ENCODE data around the gene MAPKBP1.

MAPKBP1 gene

DNA sequence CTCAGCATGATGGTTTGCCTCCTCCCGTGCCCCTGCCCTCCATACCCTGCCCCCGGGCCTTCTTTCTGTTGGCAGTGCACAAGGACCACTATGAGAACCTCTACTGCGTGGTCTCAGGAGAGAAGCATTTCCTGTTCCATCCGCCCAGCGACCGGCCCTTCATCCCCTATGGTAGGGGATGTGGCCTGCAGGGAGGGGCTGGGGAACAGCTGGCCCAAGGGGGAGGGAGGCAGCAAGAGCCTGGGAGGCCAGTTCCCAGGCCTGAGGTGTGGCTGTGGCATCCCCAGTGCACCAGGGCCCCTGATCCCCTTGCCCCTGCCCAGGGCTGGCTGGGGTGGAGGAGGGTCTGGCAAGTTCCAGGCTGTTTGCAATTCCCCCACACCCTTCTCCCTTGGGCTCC is 61.8 kb downstream of the MAPKBP1 start:
- WGBS (ENCODE audit: insufficient coverage, insufficient read length): no CpG with 5 or more reads among the region's 6 CpGs
- Histone ChIP-seq H3K4me3 (ENCODE audit: low read length) (no peak overlapping the region), H3K9me3 (ENCODE audit: control insufficient read depth, insufficient read depth, low read length) (no peaks in the 10 kb centered on the region), H3K27ac (ENCODE audit: low read length) (no peak overlapping the region), H3K36me3 (ENCODE audit: control insufficient read depth, insufficient read depth, low read length) (no peaks in the 10 kb centered on the region; the same call in 1 of the 2 replicates), H3K4me1 (ENCODE audit: control insufficient read depth, insufficient read depth, low read length) (no peaks in the 10 kb centered on the region), H3K27me3 (ENCODE audit: control insufficient read depth, insufficient read depth, low read length) (no peaks in the 10 kb centered on the region)
- DNase-seq (ENCODE audit: low read depth, low spot score): no peak

DNA sequence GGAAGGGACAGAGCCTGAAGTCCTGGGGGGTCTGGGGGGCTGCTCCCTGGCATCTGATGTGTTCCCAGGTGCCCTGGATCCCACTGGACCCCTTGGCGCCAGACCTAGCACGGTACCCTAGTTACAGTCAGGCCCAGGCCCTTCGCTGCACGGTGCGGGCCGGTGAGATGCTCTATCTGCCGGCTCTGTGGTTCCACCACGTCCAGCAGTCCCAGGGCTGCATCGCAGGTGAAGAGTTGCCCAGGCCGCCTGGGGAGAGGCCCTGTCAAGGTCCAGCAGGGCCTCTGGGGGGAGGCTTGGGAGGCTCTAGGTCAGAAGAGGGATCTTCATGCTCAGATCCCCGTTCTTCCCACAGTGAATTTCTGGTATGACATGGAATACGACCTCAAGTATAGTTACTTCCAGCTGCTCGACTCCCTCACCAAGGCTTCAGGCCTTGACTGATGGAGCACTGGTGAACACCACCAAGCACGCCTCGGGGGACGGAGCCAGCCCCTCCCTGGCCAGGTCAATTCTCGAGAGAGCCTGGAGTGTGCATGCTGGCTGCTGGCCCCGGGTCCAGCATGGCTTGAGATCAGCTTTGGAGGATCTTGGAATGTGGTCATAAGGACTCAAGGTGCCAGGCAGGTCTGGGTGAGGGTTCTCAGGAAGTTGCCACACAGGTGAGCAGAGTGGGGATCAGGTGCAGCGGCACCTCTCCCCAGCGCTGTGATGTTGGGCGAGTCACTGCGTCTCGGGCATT is 62.6 kb downstream of the MAPKBP1 start:
- Histone ChIP-seq H3K9me3 (ENCODE audit: control insufficient read depth, insufficient read depth, low read length) (no peaks in the 10 kb centered on the region), H3K4me1 (ENCODE audit: control insufficient read depth, insufficient read depth, low read length) (no peaks in the 10 kb centered on the region), H3K4me3 (ENCODE audit: low read length) (no peak overlapping the region), H3K27me3 (ENCODE audit: control insufficient read depth, insufficient read depth, low read length) (no peaks in the 10 kb centered on the region), H3K27ac (ENCODE audit: low read length) (no peak overlapping the region), H3K36me3 (ENCODE audit: control insufficient read depth, insufficient read depth, low read length) (no peaks in the 10 kb centered on the region; the same call in 1 of the 2 replicates)
- no CpG with 5 or more reads among the region's 23 CpGs for WGBS (ENCODE audit: insufficient coverage, insufficient read length)
- DNase-seq (ENCODE audit: low read depth, low spot score): no peak

DNA sequence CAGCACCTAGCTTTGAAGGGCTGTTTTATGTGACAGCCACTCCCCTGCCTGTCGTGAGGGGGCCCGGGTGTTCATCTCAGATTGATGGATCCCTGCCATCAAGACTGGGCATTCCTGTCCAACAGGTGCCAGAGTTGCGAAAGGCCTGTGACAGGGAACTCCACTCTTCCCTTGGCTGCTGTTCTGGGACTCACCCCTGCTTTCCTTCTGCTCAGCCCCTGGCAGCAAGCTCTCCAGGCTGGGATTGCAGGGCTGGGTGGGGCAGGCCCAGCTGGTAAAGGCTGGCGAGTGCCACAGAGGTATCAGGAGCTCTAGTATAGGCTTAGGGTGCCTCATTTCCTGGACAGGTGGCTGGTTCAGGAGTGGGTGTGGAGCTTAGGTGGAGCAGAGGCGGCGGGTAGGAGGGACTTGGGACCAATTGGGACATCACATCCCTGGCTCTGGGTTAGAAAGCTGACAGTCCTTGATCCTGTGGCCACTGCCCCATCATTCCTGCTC is 64.2 kb downstream of the MAPKBP1 start, which contains the start of gene PLA2G4B:
PLA2G4B (plus strand) TSS at position 448 of the 498 bp plus-strand sequence. CDS start 67 bp downstream, outside the sequence.
- no peak for DNase-seq (ENCODE audit: low read depth, low spot score)
- no CpG with 5 or more reads among the region's 6 CpGs for WGBS (ENCODE audit: insufficient coverage, insufficient read length)

DNA sequence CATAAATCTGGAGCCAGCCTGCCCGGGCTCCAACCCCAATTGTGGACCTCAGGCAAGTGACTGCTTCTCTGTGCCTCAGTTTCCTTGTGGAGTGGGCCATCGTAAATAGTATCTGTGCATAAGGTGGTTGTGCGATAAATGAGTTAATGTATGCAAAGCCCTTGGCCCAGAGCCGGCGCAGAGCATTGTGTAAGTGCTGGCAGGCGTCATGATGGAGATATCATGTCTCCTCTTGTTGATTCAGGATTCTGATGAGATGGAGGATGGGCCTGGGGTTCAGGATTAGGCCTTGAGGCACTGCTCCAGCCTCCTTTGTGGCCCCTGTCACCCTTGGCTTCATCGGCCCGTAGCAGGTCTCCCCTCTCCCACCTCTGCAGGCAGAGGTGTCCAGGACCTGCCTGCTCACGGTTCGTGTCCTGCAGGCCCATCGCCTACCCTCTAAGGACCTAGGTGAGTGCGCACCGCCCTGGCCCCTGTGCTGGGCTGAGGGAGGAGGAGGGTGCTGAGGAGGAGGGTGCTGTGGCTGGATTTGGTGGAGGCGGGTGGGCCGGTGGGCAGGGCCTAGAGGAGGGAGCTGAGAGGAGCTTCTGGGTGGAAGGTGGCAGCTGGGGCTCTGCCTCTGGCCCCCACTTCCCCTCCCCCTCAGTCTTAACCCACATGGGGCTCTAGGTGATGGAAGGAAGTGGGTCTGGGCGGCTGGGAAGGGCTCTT is 65.7 kb downstream of the MAPKBP1 start:
- no CpG with 5 or more reads among the region's 16 CpGs for WGBS (ENCODE audit: insufficient coverage, insufficient read length)
- H3K27ac ChIP-seq (ENCODE audit: low read length): no peak overlapping the region
- no peak for DNase-seq (ENCODE audit: low read depth, low spot score)

More for the DNA sequence above, 64.2 kb downstream of the MAPKBP1 start, which contains the start of gene PLA2G4B:
- H3K27me3 ChIP-seq (ENCODE audit: control insufficient read depth, insufficient read depth, low read length): no peaks in the 10 kb centered on the region
- H3K27ac ChIP-seq (ENCODE audit: low read length): no peak within 1 kb of the TSS
- no peaks in the 10 kb centered on the region; the same call in 1 of the 2 replicates for H3K36me3 ChIP-seq (ENCODE audit: control insufficient read depth, insufficient read depth, low read length)
- H3K9me3 ChIP-seq (ENCODE audit: control insufficient read depth, insufficient read depth, low read length): no peaks in the 10 kb centered on the region
- H3K4me3 ChIP-seq (ENCODE audit: low read length): no peak within 1 kb of the TSS
- no peaks in the 10 kb centered on the region for H3K4me1 ChIP-seq (ENCODE audit: control insufficient read depth, insufficient read depth, low read length)

DNA sequence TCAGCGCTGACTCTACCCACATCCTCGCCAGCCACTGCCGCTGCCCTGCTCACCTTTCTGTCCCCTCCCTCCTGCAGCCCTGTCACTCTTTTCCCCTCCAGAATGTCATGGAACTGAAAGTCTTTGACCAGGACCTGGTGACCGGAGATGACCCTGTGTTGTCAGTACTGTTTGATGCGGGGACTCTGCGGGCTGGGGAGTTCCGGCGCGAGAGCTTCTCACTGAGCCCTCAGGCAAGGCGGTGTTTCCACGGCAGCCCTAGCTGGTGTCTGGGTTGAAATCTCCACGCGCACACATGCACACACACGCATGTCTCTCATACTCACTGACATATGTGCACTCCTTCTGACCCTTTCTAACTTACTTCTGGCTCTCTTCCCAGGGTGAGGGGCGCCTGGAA is 66.4 kb downstream of the MAPKBP1 start:
- no peak for DNase-seq (ENCODE audit: low read depth, low spot score)
- H3K27ac ChIP-seq (ENCODE audit: low read length): no peak overlapping the region
- no peaks in the 10 kb centered on the region for H3K27me3 ChIP-seq (ENCODE audit: control insufficient read depth, insufficient read depth, low read length)
- WGBS (ENCODE audit: insufficient coverage, insufficient read length): no CpG with 5 or more reads among the region's 15 CpGs
- no peaks in the 10 kb centered on the region for H3K4me1 ChIP-seq (ENCODE audit: control insufficient read depth, insufficient read depth, low read length)
- no peaks in the 10 kb centered on the region for H3K9me3 ChIP-seq (ENCODE audit: control insufficient read depth, insufficient read depth, low read length)
- H3K36me3 ChIP-seq (ENCODE audit: control insufficient read depth, insufficient read depth, low read length): no peaks in the 10 kb centered on the region; the same call in 1 of the 2 replicates
- H3K4me3 ChIP-seq (ENCODE audit: low read length): no peak overlapping the region

More for the DNA sequence above, 65.7 kb downstream of the MAPKBP1 start:
- no peaks in the 10 kb centered on the region for H3K9me3 ChIP-seq (ENCODE audit: control insufficient read depth, insufficient read depth, low read length)
- H3K27me3 ChIP-seq (ENCODE audit: control insufficient read depth, insufficient read depth, low read length): no peaks in the 10 kb centered on the region
- no peaks in the 10 kb centered on the region for H3K4me1 ChIP-seq (ENCODE audit: control insufficient read depth, insufficient read depth, low read length)
- H3K36me3 ChIP-seq (ENCODE audit: control insufficient read depth, insufficient read depth, low read length): no peaks in the 10 kb centered on the region; the same call in 1 of the 2 replicates
- H3K4me3 ChIP-seq (ENCODE audit: low read length): no peak overlapping the region

DNA sequence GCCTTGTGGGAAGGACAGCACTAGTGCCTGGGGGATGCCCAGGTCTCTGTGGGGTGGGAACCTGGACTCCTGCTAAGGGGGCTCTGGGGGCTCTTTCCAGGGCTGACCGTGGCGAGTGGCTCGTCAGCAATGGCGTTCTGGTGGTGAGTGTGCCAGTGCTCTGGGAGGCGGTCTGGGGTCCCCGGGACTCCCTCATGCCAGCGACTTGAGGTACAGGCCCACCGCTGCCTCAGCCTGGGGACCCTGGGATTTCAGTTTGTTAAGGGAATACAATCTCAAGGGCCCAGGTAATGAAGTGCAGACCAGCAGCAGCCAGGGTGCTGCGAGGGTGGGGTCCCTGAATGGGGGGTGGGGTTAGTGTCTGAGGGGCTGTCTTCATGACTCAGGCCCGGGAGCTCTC is 66.8 kb downstream of the MAPKBP1 start:
- no peak for DNase-seq (ENCODE audit: low read depth, low spot score)
- no CpG with 5 or more reads among the region's 10 CpGs for WGBS (ENCODE audit: insufficient coverage, insufficient read length)

DNA sequence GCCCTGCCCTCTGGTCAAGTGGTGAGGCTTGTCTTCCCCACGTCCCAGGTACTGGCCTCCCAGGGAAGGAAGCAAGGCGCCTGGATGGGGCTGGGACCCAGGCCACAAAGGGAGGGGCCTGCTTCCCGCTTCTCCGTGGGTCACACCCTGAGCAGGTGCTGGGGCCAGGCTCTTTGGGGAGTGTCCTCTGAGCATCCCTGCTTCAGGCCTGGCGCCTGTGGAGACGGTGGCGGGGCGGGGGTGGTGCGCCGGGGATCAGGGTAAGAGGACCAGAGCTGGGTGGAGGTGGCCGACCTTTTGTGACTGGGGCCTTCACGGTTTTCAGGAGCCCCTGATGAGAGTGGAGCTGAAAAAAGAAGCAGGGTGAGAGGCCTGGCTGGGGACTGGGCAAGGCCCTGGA is 67.9 kb downstream of the MAPKBP1 start:
- Histone ChIP-seq H3K4me3 (ENCODE audit: low read length) (no peak overlapping the region), H3K36me3 (ENCODE audit: control insufficient read depth, insufficient read depth, low read length) (no peaks in the 10 kb centered on the region; the same call in 1 of the 2 replicates), H3K4me1 (ENCODE audit: control insufficient read depth, insufficient read depth, low read length) (no peaks in the 10 kb centered on the region), H3K9me3 (ENCODE audit: control insufficient read depth, insufficient read depth, low read length) (no peaks in the 10 kb centered on the region), H3K27me3 (ENCODE audit: control insufficient read depth, insufficient read depth, low read length) (no peaks in the 10 kb centered on the region), H3K27ac (ENCODE audit: low read length) (no peak overlapping the region)
- DNase-seq (ENCODE audit: low read depth, low spot score): no peak
- no CpG with 5 or more reads among the region's 12 CpGs for WGBS (ENCODE audit: insufficient coverage, insufficient read length)

More for the DNA sequence above, 66.8 kb downstream of the MAPKBP1 start:
- no peak overlapping the region for H3K27ac ChIP-seq (ENCODE audit: low read length)
- no peak overlapping the region for H3K4me3 ChIP-seq (ENCODE audit: low read length)
- H3K36me3 ChIP-seq (ENCODE audit: control insufficient read depth, insufficient read depth, low read length): no peaks in the 10 kb centered on the region; the same call in 1 of the 2 replicates
- no peaks in the 10 kb centered on the region for H3K27me3 ChIP-seq (ENCODE audit: control insufficient read depth, insufficient read depth, low read length)
- H3K4me1 ChIP-seq (ENCODE audit: control insufficient read depth, insufficient read depth, low read length): no peaks in the 10 kb centered on the region
- no peaks in the 10 kb centered on the region for H3K9me3 ChIP-seq (ENCODE audit: control insufficient read depth, insufficient read depth, low read length)

DNA sequence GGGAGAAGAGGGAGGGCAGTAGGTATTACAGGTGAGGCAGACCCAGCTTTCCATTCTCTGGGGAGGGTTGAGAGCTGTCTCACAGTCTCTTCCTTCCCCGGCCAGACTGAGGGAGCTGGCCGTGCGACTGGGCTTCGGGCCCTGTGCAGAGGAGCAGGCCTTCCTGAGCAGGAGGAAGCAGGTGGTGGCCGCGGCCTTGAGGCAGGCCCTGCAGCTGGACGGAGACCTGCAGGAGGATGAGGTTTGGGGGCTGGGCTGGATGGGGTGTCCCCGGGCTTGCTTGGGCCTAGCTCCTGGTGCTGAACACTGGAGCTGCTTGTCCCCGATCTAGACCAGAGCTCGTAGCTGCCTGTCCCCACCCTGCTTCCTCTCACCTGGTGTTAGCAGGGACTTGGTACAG is 69.3 kb downstream of the MAPKBP1 start:
- H3K27me3 ChIP-seq (ENCODE audit: control insufficient read depth, insufficient read depth, low read length): no peaks in the 10 kb centered on the region
- peaks cover 7% of the 10 kb centered on the region for H3K36me3 ChIP-seq (ENCODE audit: control insufficient read depth, insufficient read depth, low read length)
- WGBS (ENCODE audit: insufficient coverage, insufficient read length): no CpG with 5 or more reads among the region's 10 CpGs
- H3K4me1 ChIP-seq (ENCODE audit: control insufficient read depth, insufficient read depth, low read length): no peaks in the 10 kb centered on the region
- no peaks in the 10 kb centered on the region for H3K9me3 ChIP-seq (ENCODE audit: control insufficient read depth, insufficient read depth, low read length)
- no peak overlapping the region for H3K27ac ChIP-seq (ENCODE audit: low read length)
- no peak overlapping the region for H3K4me3 ChIP-seq (ENCODE audit: low read length)
- DNase-seq (ENCODE audit: low read depth, low spot score): no peak

DNA sequence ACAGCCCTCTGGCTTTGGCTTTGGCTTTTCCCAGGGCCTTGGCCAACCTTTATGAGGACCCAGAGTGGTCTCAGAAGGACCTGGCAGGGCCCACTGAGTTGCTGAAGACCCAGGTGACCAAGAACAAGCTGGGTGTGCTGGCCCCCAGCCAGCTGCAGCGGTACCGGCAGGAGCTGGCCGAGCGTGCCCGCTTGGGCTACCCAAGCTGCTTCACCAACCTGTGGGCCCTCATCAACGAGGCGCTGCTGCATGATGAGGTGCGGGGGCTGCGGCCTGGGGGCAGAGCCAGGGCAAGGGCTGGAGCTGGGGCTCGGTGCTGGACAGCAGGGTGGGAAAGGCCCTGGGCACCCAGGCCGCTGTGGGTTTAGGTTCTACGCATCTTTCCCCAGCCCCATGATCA is 70.5 kb downstream of the MAPKBP1 start:
- H3K9me3 ChIP-seq (ENCODE audit: control insufficient read depth, insufficient read depth, low read length): no peaks in the 10 kb centered on the region
- no peak overlapping the region for H3K4me3 ChIP-seq (ENCODE audit: low read length)
- H3K27ac ChIP-seq (ENCODE audit: low read length): no peak overlapping the region
- WGBS (ENCODE audit: insufficient coverage, insufficient read length): no CpG with 5 or more reads among the region's 12 CpGs
- peaks cover 7% of the 10 kb centered on the region for H3K36me3 ChIP-seq (ENCODE audit: control insufficient read depth, insufficient read depth, low read length)
- no peaks in the 10 kb centered on the region for H3K27me3 ChIP-seq (ENCODE audit: control insufficient read depth, insufficient read depth, low read length)
- H3K4me1 ChIP-seq (ENCODE audit: control insufficient read depth, insufficient read depth, low read length): no peaks in the 10 kb centered on the region; the same call in 1 of the 2 replicates
- no peak for DNase-seq (ENCODE audit: low read depth, low spot score)

DNA sequence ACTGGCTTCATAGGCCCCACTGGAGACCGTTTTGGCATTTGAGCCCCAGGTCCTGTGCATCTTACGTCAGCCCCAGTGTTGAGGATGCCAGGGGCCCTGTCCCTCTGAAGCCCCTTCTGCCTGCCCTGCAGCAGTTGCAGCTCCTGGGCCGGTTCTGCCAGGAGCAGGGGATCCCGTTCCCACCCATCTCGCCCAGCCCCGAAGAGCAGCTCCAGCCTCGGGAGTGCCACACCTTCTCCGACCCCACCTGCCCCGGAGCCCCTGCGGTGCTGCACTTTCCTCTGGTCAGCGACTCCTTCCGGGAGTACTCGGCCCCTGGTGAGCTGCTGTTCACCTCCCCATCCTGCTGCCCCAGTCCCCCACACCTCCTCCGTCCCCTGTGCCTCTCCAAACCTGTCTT is 72.9 kb downstream of the MAPKBP1 start:
- Histone ChIP-seq H3K4me1 (ENCODE audit: control insufficient read depth, insufficient read depth, low read length) (no peaks in the 10 kb centered on the region; the same call in 1 of the 2 replicates), H3K36me3 (ENCODE audit: control insufficient read depth, insufficient read depth, low read length) (peaks cover 7% of the 10 kb centered on the region; the same call in 1 of the 2 replicates), H3K27ac (ENCODE audit: low read length) (no peak overlapping the region), H3K27me3 (ENCODE audit: control insufficient read depth, insufficient read depth, low read length) (no peaks in the 10 kb centered on the region), H3K4me3 (ENCODE audit: low read length) (no peak overlapping the region), H3K9me3 (ENCODE audit: control insufficient read depth, insufficient read depth, low read length) (no peaks in the 10 kb centered on the region)
- no CpG with 5 or more reads among the region's 14 CpGs for WGBS (ENCODE audit: insufficient coverage, insufficient read length)
- no peak for DNase-seq (ENCODE audit: low read depth, low spot score)
